MM.1S (cell line): ENCODE measurements around the gene GLB1L3.
A peak's percentile ranks its signal among the peaks of the same experiment; 100 is the strongest.

Source experiments
- DNase-seq: peaks from one replicate; pipeline ENCODE4 v3.0.0-alpha.2; 2015
- H2AFZ ChIP-seq: fragments of 300-600 bp; sonication (generic); 2 replicates; pipeline ENCODE4 v1.6.0; 2016; ENCODE audit warnings: antibody characterized with exemption, low read length
- H3F3A ChIP-seq: fragments of 300-600 bp; sonication (generic); 2 replicates; pipeline ENCODE4 v1.6.1; 2016; ENCODE audit warnings: mild to moderate bottlenecking, antibody characterized with exemption, low read length, moderate library complexity, mixed read lengths; ENCODE audit not compliant: insufficient read depth
- H3K27ac ChIP-seq: fragments of 300-600 bp; sonication (generic); 2 replicates; pipeline ENCODE4 v1.5.1; 2016; ENCODE audit warnings: mild to moderate bottlenecking, low read length
- H3K27me3 ChIP-seq: fragments of 300-600 bp; sonication (generic); replicated peaks from 2 replicates; pipeline ENCODE4 v1.6.0; 2016; ENCODE audit warnings: low read length; ENCODE audit not compliant: insufficient read depth
- H3K36me3 ChIP-seq: fragments of 300-600 bp; sonication (generic); replicated peaks from 2 replicates; pipeline ENCODE4 v1.6.1; 2016; ENCODE audit warnings: mild to moderate bottlenecking, low read length, mixed read lengths; ENCODE audit not compliant: insufficient read depth
- H3K4me1 ChIP-seq: fragments of 300-600 bp; sonication (generic); 2 replicates; pipeline ENCODE4 v1.6.1; 2016; ENCODE audit warnings: low read length, mixed read lengths
- H3K4me2 ChIP-seq: fragments of 300-600 bp; sonication (generic); 2 replicates; pipeline ENCODE4 v1.6.0; 2016; ENCODE audit warnings: low read depth, low read length
- H3K4me3 ChIP-seq: fragments of 300-600 bp; sonication (generic); 2 replicates; pipeline ENCODE4 v1.5.1; 2016; ENCODE audit warnings: low read length, mixed read lengths
- H3K79me2 ChIP-seq: fragments of 300-600 bp; sonication (generic); 2 replicates; pipeline ENCODE4 v1.6.1; 2016; ENCODE audit warnings: mixed run types, low read length, mixed read lengths
- H3K9ac ChIP-seq: fragments of 300-600 bp; sonication (generic); 2 replicates; pipeline ENCODE4 v1.6.1; 2016; ENCODE audit warnings: low read length, mixed read lengths
- H3K9me2 ChIP-seq: fragments of 300-600 bp; sonication (generic); replicated peaks from 2 replicates; pipeline ENCODE4 v1.6.1; 2016; ENCODE audit warnings: mild to moderate bottlenecking, low read length, mixed read lengths; ENCODE audit not compliant: insufficient read depth
- H3K9me3 ChIP-seq: fragments of 300-600 bp; sonication (generic); replicated peaks from 2 replicates; pipeline ENCODE4 v1.6.1; 2016; ENCODE audit warnings: mild to moderate bottlenecking, low read length, mixed read lengths; ENCODE audit not compliant: insufficient read depth
- H4K20me1 ChIP-seq: fragments of 300-600 bp; sonication (generic); 2 replicates; pipeline ENCODE4 v1.6.1; 2016; ENCODE audit warnings: mild to moderate bottlenecking, low read length, moderate library complexity, mixed read lengths; ENCODE audit not compliant: insufficient read depth
- CTCF ChIP-seq: fragments of 300-600 bp; sonication (generic); IDR thresholded peaks from 2 replicates; pipeline ENCODE4 v1.5.1; 2016; ENCODE audit warnings: antibody characterized with exemption, low read length, mixed read lengths
- EZH2 ChIP-seq: fragments of 300-600 bp; sonication (generic); optimal IDR thresholded peaks from 2 replicates; pipeline ENCODE3; 2017; ENCODE audit warnings: low read depth, mild to moderate bottlenecking, antibody characterized with exemption, low read length, mixed read lengths
- EZH2phosphoT487 ChIP-seq: fragments of 300-600 bp; sonication (generic); IDR thresholded peaks from 2 replicates; pipeline ENCODE4 v1.6.1; 2018; ENCODE audit warnings: antibody characterized with exemption, low read length

The GLB1L3 gene

GRCh38 chr11:134267966-134268365 lies 8.2 kb upstream of the GLB1L3 start:
- no peak overlapping the region for H3K27ac ChIP-seq

GRCh38 chr11:134270250-134270714 lies 5.9 kb upstream of the GLB1L3 start:
- Histone ChIP-seq H2AFZ (peak overlapping the region; percentile 16; the same call in 1 of the 2 replicates), H3K36me3 (no peaks in the 10 kb centered on the region), H3K9me2 (no peaks in the 10 kb centered on the region), H3K4me3 (peak overlapping the region; percentile 28; the same call in 1 of the 2 replicates), H3K9me3 (no peaks in the 10 kb centered on the region), H3K27ac (no peak overlapping the region; the same call in 1 of the 2 replicates), H3K4me2 (peak overlapping the region; percentile 67), H3K9ac (no peak overlapping the region), H3F3A (no peaks in the 10 kb centered on the region), H3K79me2 (peaks cover 7% of the 10 kb centered on the region), H4K20me1 (no peaks in the 10 kb centered on the region), H3K4me1 (peaks cover 22% of the 10 kb centered on the region), H3K27me3 (no peaks in the 10 kb centered on the region)
- DNase-seq, result peak; percentile 66
- TF ChIP-seq CTCF, result peak; percentile 49
- TF ChIP-seq EZH2phosphoT487, result no peak

More at GRCh38 chr11:134267966-134268365, 8.2 kb upstream of the GLB1L3 start:
- Histone ChIP-seq H3K27me3 (no peaks in the 10 kb centered on the region), H3K36me3 (no peaks in the 10 kb centered on the region), H3F3A (no peaks in the 10 kb centered on the region), H3K9me3 (no peaks in the 10 kb centered on the region), H3K79me2 (no peaks in the 10 kb centered on the region), H3K9ac (no peak overlapping the region), H3K4me1 (peaks cover 11% of the 10 kb centered on the region), H3K4me3 (no peak overlapping the region), H4K20me1 (no peaks in the 10 kb centered on the region), H3K9me2 (no peaks in the 10 kb centered on the region), H3K4me2 (no peak overlapping the region), H2AFZ (no peak overlapping the region)
- no peak for DNase-seq
- no peak for TF ChIP-seq EZH2
- TF ChIP-seq EZH2phosphoT487, result no peak
- no peak for TF ChIP-seq CTCF

GRCh38 chr11:134271978-134272377 lies 4.2 kb upstream of the GLB1L3 start:
- no peaks in the 10 kb centered on the region for H3K36me3 ChIP-seq
- no peaks in the 10 kb centered on the region for H4K20me1 ChIP-seq
- no peak for DNase-seq
- H3K4me2 ChIP-seq, result no peak overlapping the region
- no peak overlapping the region for H2AFZ ChIP-seq
- no peaks in the 10 kb centered on the region for H3K9me2 ChIP-seq
- no peaks in the 10 kb centered on the region for H3K9me3 ChIP-seq
- peaks cover 6% of the 10 kb centered on the region for H3F3A ChIP-seq
- H3K27ac ChIP-seq, result no peak overlapping the region
- no peak overlapping the region for H3K9ac ChIP-seq
- peaks cover 22% of the 10 kb centered on the region for H3K4me1 ChIP-seq
- peaks cover 7% of the 10 kb centered on the region for H3K79me2 ChIP-seq
- H3K27me3 ChIP-seq, result 0 out of 2 replicates have a peak, but pooled peaks cover 3% of the 10 kb centered on the region
- H3K4me3 ChIP-seq, result no peak overlapping the region
- TF ChIP-seq EZH2, result no peak
- no peak for TF ChIP-seq CTCF
- TF ChIP-seq EZH2phosphoT487, result no peak
